Uterus (tissue), 4 donors: ENCODE measurements around the gene SH2D7. TPM values are rescaled to one million over a fixed set of nuclear protein-coding genes. Genes with fewer than 3 reads are reported as not detected.

Experiments used
- DNase-seq, 2 donors: peaks; one replicate each; pipeline ENCODE4 v3.0.0-alpha.2; 2019 to 2020
- H3K27ac ChIP-seq, 2 donors: fragments of 200-600 bp; sonication (generic); 1 replicate in 1 of 2; 2 replicates in 1 of 2; pipeline ENCODE4 v1.5.1; 2016 to 2018
- H3K27me3 ChIP-seq, 2 donors: fragments of 200-600 bp; sonication (generic); one replicate each; pipeline ENCODE4 v1.5.1; 2018 to 2019; ENCODE audit warnings: control low read depth in 1 of 2
- H3K36me3 ChIP-seq, 2 donors: fragments of 200-600 bp; sonication (generic); one replicate each; pipeline ENCODE4 v1.5.1; 2019; ENCODE audit warnings: control low read depth in 1 of 2
- H3K4me1 ChIP-seq, 2 donors: fragments of 200-600 bp; sonication (generic); one replicate each; pipeline ENCODE4 v1.5.1; 2018 to 2019; ENCODE audit warnings: control low read depth in 1 of 2
- H3K4me3 ChIP-seq, 2 donors: fragments of 200-600 bp; sonication (generic); 1 replicate in 1 of 2; 2 replicates in 1 of 2; pipeline ENCODE4 v1.5.1; 2018 to 2019; ENCODE audit warnings: mild to moderate bottlenecking in 1 of 2
- H3K9me3 ChIP-seq, 2 donors: fragments of 200-600 bp; sonication (generic); one replicate each; pipeline ENCODE4 v1.5.1; 2019; ENCODE audit warnings: control low read depth in 1 of 2
- CTCF ChIP-seq, 4 experiments: fragments of 200-600 bp in 2 of 4; fragments of 450-650 bp in 2 of 4; sonication (generic) in 2 of 4; IDR thresholded peaks; one replicate each; pipeline ENCODE4 v1.5.1; 2016 to 2019; ENCODE audit warnings: antibody characterized with exemption in 4 of 4, mild to moderate bottlenecking in 2 of 4, moderate library complexity in 1 of 4
- POLR2A ChIP-seq, 2 donors: fragments of 450-650 bp; IDR thresholded peaks; one replicate each; pipeline ENCODE4 v1.6.1; 2016; ENCODE audit warnings: antibody characterized with exemption in 2 of 2, mild to moderate bottlenecking in 1 of 2, moderate library complexity in 1 of 2
- intact Hi-C: fragments of 100-400 bp; cut with DNase I; formaldehyde crosslinking; loops from one replicate; pipeline ENCODE4 v1.15.1; 2023; ENCODE audit warnings: low total_unique reads
- total RNA-seq, 4 donors: library from RNA; depleted of rRNA in 3 of 4; stranded (reverse); fragments of >200 nt in 3 of 4; gene quantifications; one replicate each; pipeline versions ENCODE4 v1.1.0 to v1.2.4, GENCODE V29; 2014 to 2023
- donor health status: DM: yes; HTN: yes; CAD: no.

Gene SH2D7
- total RNA-seq, 4 donors from 2014 or later: not detected

DNA sequence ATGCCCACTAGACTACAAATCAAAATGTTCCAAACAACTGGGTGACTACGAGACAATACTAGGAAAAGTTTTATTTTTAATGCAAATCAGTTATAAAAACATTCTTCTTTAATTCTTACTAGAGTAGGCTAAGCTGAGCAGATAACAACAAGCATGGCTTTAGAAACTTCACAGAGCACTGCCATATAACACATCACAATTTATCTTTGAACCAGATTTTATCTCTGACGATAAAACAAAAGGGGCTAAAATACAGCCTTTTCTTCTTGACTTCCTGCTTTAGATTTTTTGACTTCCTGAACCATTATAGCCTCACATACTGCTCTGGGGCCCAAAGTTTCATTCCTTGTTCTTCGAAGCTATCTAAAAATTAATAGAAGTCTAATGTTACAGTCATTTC lies 40.8 kb upstream of the SH2D7 start:
- peaks cover 11 to 14% of the 10 kb centered on the region in 2 donors for H3K4me1 ChIP-seq

GRCh38 chr15:78052001-78052401 lies 40.4 kb upstream of the SH2D7 start:
- peak in 1 of 2 donors; percentile 57 for DNase-seq
- peaks cover 11 to 17% of the 10 kb centered on the region in 2 donors for H3K4me1 ChIP-seq
- H3K36me3 ChIP-seq: no peaks in the 10 kb centered on the region
- no peak for TF ChIP-seq POLR2A (IDR thresholded peaks at IDR 0.05)
- no peak for TF ChIP-seq CTCF (IDR thresholded peaks at IDR 0.05)
- H3K4me3 ChIP-seq: no peak overlapping the region
- intact Hi-C loops: no loop called here
- no peaks in the 10 kb centered on the region for H3K27me3 ChIP-seq
- peak overlapping the region; percentile 21 to 71 for H3K27ac ChIP-seq
- H3K9me3 ChIP-seq: no peaks in the 10 kb centered on the region

More for the DNA sequence above, 40.8 kb upstream of the SH2D7 start:
- Histone ChIP-seq H3K4me3 (no peak overlapping the region), H3K27me3 (no peaks in the 10 kb centered on the region), H3K27ac (peak overlapping the region; percentile 21 to 71), H3K9me3 (no peaks in the 10 kb centered on the region), H3K36me3 (no peaks in the 10 kb centered on the region)
- no peak for DNase-seq
- TF ChIP-seq POLR2A (IDR thresholded peaks at IDR 0.05): no peak
- no peak for TF ChIP-seq CTCF (IDR thresholded peaks at IDR 0.05)
- intact Hi-C loops: no loop called here

GRCh38 chr15:78052545-78052944 lies 39.8 kb upstream of the SH2D7 start:
- Histone ChIP-seq H3K4me3 (no peak overlapping the region), H3K36me3 (no peaks in the 10 kb centered on the region), H3K9me3 (no peaks in the 10 kb centered on the region), H3K4me1 (peaks cover 11 to 21% of the 10 kb centered on the region in 2 donors), H3K27ac (peak overlapping the region; percentile 21 to 71), H3K27me3 (no peaks in the 10 kb centered on the region)
- intact Hi-C loops: no loop called here
- no peak for TF ChIP-seq POLR2A (IDR thresholded peaks at IDR 0.05)
- no peak for DNase-seq

DNA sequence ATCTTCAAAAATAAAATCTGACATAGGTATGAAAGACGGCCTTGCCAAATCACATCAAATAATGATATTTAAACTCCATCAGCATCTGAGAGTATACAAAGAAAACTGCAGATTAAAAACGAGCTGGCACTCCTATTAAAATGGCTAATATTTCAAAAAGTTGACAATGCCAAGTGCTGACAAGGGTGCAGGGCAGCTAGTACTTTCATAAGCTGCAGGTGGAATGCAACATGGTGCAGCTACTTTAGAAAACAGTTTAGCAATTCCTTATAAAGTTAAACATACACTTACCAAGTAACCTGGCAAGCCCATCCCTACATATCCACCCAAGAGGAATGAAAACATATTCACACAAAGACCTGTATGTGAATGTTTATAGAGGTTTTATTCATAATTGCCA lies 37.8 kb upstream of the SH2D7 start:
- Histone ChIP-seq H3K27me3 (no peaks in the 10 kb centered on the region), H3K27ac (no peak overlapping the region), H3K36me3 (no peaks in the 10 kb centered on the region), H3K4me1 (peaks cover 7 to 16% of the 10 kb centered on the region in 2 donors), H3K4me3 (no peak overlapping the region), H3K9me3 (no peaks in the 10 kb centered on the region)
- DNase-seq: no peak
- TF ChIP-seq CTCF (IDR thresholded peaks at IDR 0.05): no peak
- no peak for TF ChIP-seq POLR2A (IDR thresholded peaks at IDR 0.05)
- intact Hi-C loops: no loop called here

DNA sequence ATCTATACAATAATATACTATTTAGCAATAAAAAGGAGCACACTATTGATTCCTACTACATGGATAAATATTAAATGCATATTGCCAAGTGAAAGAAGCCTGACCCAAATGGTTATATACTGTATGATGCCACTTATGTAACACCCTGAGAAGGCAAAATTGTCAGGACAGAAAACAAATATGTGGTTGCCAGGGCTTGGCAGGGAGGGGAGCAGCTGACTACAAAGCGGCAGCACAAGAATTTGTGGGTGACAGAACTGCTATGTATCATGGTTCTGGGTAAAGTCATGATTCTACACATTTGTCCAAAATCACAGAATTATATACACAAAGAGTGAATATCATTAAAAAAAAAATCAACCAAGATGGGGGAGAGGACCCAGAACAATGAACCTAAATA lies 37.4 kb upstream of the SH2D7 start:
- Histone ChIP-seq H3K36me3 (no peaks in the 10 kb centered on the region), H3K4me1 (peaks cover 4 to 15% of the 10 kb centered on the region in 2 donors), H3K4me3 (no peak overlapping the region), H3K27ac (no peak overlapping the region), H3K9me3 (no peaks in the 10 kb centered on the region), H3K27me3 (no peaks in the 10 kb centered on the region)
- DNase-seq: no peak
- intact Hi-C loops: no loop called here
- TF ChIP-seq CTCF (IDR thresholded peaks at IDR 0.05) (no peak), POLR2A (IDR thresholded peaks at IDR 0.05) (no peak)
